ENCODE data around the gene SDE2.

- no peak for TF ChIP-seq POLR2AphosphoS5 (IDR thresholded peaks at IDR 0.05)
- TF ChIP-seq, protein P1, sequence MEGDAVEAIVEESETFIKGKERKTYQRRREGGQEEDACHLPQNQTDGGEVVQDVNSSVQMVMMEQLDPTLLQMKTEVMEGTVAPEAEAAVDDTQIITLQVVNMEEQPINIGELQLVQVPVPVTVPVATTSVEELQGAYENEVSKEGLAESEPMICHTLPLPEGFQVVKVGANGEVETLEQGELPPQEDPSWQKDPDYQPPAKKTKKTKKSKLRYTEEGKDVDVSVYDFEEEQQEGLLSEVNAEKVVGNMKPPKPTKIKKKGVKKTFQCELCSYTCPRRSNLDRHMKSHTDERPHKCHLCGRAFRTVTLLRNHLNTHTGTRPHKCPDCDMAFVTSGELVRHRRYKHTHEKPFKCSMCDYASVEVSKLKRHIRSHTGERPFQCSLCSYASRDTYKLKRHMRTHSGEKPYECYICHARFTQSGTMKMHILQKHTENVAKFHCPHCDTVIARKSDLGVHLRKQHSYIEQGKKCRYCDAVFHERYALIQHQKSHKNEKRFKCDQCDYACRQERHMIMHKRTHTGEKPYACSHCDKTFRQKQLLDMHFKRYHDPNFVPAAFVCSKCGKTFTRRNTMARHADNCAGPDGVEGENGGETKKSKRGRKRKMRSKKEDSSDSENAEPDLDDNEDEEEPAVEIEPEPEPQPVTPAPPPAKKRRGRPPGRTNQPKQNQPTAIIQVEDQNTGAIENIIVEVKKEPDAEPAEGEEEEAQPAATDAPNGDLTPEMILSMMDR (IDR thresholded peaks at IDR 0.05): no peak
Measured at GRCh38 chr1:225999912-226000337, 782 bp upstream of the SDE2 start.
